ENCODE data around the gene NT5DC3.

DNA sequence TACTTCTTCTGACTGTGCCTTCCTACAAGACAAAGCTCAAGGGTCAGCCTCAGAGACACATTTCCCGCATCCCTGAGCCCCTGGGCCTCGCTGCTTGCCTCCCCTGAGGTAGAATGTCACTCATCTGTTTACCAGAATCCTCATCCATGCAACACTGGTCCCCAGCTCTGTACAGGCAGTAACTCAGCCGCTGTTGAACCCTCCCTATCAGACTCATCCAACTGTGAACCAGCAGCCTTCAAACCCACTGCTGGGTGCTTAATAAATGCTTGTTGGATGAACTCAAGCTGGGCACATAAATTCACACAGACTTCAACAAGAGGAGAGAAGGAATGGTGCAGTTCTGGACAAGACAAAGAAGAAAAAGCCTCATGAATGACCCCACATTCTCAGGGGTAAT lies 6.1 kb downstream of the NT5DC3 start:
- TF ChIP-seq, protein P1, sequence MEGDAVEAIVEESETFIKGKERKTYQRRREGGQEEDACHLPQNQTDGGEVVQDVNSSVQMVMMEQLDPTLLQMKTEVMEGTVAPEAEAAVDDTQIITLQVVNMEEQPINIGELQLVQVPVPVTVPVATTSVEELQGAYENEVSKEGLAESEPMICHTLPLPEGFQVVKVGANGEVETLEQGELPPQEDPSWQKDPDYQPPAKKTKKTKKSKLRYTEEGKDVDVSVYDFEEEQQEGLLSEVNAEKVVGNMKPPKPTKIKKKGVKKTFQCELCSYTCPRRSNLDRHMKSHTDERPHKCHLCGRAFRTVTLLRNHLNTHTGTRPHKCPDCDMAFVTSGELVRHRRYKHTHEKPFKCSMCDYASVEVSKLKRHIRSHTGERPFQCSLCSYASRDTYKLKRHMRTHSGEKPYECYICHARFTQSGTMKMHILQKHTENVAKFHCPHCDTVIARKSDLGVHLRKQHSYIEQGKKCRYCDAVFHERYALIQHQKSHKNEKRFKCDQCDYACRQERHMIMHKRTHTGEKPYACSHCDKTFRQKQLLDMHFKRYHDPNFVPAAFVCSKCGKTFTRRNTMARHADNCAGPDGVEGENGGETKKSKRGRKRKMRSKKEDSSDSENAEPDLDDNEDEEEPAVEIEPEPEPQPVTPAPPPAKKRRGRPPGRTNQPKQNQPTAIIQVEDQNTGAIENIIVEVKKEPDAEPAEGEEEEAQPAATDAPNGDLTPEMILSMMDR (IDR thresholded peaks at IDR 0.05) = no peak
- no peak for TF ChIP-seq POLR2A (IDR thresholded peaks at IDR 0.05)
